ENCODE measurements around the gene PCLAF.

The PCLAF gene

DNA sequence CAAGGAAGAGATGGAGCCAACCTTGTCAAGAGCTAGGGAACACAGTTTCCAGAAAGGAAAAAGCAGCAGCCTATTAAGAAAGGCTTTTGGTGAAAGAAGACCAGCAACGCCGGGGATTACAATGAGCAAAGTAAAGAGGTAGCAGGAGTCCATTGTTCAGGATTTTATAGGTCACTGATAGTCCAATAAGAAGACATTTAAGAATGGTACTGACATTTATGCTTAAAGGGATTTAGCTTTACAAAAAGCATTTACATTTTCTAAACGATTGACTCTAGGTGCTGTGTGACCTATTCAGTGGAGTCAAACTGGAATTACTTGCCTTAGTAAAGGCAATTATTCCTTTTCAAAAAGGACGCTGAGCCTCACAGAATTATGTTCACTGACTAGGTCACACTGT is 66.0 kb downstream of the PCLAF start:
- TF ChIP-seq POLR2A (IDR thresholded peaks at IDR 0.05; ENCODE audit: extremely low read depth, insufficient read length) (no peak), MYC (IDR thresholded peaks at IDR 0.05; ENCODE audit: low read depth, low read length) (no peak)
- TF ChIP-seq, protein P1, sequence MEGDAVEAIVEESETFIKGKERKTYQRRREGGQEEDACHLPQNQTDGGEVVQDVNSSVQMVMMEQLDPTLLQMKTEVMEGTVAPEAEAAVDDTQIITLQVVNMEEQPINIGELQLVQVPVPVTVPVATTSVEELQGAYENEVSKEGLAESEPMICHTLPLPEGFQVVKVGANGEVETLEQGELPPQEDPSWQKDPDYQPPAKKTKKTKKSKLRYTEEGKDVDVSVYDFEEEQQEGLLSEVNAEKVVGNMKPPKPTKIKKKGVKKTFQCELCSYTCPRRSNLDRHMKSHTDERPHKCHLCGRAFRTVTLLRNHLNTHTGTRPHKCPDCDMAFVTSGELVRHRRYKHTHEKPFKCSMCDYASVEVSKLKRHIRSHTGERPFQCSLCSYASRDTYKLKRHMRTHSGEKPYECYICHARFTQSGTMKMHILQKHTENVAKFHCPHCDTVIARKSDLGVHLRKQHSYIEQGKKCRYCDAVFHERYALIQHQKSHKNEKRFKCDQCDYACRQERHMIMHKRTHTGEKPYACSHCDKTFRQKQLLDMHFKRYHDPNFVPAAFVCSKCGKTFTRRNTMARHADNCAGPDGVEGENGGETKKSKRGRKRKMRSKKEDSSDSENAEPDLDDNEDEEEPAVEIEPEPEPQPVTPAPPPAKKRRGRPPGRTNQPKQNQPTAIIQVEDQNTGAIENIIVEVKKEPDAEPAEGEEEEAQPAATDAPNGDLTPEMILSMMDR (IDR thresholded peaks at IDR 0.05; ENCODE audit: low read depth, low read length): no peak
- TF ChIP-seq, protein P2, sequence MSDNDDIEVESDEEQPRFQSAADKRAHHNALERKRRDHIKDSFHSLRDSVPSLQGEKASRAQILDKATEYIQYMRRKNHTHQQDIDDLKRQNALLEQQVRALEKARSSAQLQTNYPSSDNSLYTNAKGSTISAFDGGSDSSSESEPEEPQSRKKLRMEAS (IDR thresholded peaks at IDR 0.05; ENCODE audit: low read depth, low read length): no peak
- no peak overlapping the region for H3K4me3 ChIP-seq (ENCODE audit: low read depth, low read length)
- no peak for DNase-seq (ENCODE audit: low read depth)

DNA sequence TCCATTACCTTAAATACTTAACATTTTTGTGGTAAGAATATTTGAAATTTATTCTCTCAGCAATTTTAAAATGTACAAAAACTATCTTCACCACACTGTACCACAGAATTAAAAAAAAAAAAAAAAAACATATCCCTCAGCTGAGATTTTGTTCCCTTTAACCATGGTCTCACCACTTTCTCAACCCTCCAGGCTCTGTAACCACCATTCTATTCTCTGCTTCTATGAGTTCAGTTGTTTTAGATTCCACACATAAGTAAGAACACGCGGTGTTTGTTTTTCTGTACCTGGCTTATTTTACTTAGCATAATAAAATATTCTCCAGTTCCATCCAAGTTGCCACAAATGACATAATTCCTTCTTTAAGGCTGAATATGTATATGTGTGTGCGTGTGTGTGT is 66.8 kb downstream of the PCLAF start:
- DNase-seq (ENCODE audit: low read depth): no peak
- TF ChIP-seq MYC (IDR thresholded peaks at IDR 0.05; ENCODE audit: low read depth, low read length): no peak
- no peak for TF ChIP-seq POLR2A (IDR thresholded peaks at IDR 0.05; ENCODE audit: extremely low read depth, insufficient read length)
- TF ChIP-seq, protein P2 (IDR thresholded peaks at IDR 0.05; ENCODE audit: low read depth, low read length): no peak
- TF ChIP-seq, protein P1 (IDR thresholded peaks at IDR 0.05; ENCODE audit: low read depth, low read length): no peak
- H3K4me3 ChIP-seq (ENCODE audit: low read depth, low read length): no peak overlapping the region
